Activated CD4-positive, CD25-positive, alpha-beta regulatory T cell treated with anti-CD3 and anti-CD28 coated beads, Interleukin-2, amount 50 U/mL, for 72 hours (primary cell): ENCODE results near the gene TSEN2.
"Not testable (repeated sequence)": the region's sequence is repeated elsewhere in the genome, so short reads cannot be mapped to it uniquely, and the experiment has no call there.

ENCODE experiments used
- DNase-seq: peaks from one replicate; pipeline ENCODE4 v3.0.0; 2021

TSEN2 gene

DNA sequence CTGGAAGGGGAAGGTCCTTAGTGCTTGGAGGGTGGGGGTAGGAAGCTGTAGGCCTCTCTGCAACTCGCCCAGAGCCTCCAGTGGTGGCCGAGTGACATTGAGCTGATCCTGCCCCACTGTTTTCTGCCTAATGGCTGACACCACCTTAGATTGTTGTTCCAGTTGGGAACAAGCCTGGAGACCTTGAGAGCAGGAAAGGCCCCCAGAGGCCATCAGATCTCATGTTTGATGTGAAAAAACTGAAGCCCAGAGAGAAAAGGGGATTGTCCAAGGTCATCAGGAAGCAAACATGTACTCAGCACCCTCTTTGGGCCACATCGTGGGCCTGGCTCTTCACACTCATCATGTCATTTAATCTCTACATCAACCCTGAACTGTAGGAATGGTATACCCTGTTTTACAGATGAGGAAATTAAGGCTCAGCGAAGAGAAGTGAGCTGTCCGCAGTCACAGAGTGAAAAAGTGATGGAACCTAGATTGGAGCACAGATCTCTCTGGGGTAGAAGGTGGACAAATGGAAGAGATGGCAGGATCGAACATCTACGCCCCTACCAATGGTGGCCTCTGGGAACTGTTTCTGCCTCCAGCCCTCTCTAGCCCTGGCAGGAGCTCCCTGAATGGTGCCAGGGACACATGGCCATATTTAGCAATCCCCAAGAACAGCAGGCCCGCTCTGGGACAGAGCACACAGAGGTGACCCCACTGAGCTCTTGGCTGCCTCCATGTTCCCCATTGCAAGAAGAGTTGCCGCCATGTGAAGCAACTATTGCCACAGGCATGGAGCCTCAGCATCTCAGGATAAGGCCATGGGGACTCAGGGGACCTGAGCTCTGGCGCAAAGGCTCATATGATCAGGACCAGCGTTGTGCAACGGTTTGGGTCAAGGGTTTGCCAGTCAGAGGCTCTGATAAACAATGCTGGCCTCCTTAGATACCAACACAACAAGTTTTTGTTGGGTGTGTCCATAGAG lies 31.6 kb upstream of the TSEN2 start:
- DNase-seq = no peak

DNA sequence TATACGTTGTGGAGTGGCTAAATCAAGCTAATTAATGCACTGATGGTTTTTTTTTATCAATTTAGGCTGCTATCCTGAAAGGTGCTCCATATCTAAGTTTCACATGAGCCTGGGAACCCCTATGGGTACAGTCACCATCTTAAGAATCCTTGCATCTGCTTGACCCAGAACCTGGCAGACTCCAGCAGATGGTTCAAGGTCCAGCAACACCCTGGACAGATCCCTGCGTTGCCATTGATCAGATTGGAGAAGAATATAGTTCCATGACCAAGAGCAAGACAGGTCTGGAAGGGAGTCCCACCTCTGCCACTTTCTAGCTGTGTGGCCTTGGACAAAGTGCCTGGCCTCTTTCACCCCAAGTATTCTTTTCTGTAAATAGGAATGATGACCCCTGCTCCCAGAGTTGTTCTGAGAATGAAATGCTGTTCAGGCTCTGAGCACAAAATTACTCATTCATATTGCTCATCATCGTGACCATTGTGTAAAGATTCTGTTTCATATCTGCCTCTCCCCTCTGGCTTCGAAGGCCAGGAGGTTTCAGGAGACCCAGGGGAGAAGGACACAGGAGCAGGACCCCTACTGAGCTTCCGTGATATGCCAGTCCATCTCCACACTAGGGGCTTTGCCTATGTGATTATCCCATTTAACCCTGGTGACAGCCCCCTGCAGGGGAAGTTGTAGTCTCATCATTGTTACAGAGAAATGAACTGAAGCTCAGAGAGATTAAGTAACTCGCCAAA lies 30.0 kb upstream of the TSEN2 start:
- DNase-seq = no peak

DNA sequence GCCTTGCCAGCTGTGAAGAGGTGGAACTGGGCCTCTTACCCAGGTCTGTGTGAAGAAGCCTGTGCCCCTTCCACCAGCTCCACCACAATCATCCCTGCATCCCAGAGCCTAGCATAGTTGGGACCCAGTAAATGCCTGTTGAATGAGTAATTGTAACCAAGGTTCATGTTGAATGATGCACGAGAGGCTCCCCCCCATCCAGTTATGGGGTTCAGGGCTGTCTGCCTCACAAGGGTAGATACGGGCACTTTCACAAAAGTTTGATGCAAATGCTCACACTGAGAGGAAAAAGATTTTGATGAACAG lies 29.5 kb upstream of the TSEN2 start:
- no peak for DNase-seq

DNA sequence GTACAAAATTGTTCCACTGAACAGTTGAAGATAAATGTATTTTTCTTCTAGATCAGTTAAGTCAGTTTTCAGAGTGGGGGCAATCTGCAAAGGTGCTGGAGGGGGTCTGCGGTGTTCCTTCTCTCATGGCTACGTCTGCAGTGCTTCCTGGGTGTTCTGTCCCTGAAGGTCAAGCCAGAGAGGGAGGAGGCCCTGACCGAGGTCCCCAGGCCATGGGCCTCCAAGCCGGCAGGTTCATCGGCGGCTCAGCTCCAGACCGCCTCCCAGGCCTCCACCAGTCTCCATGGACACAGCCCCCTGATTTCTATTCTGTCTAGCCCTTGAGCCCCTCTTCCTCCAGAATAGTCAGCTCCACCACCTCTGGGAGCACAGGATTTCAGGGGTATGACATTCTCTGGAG lies 28.5 kb upstream of the TSEN2 start:
- DNase-seq = no peak

DNA sequence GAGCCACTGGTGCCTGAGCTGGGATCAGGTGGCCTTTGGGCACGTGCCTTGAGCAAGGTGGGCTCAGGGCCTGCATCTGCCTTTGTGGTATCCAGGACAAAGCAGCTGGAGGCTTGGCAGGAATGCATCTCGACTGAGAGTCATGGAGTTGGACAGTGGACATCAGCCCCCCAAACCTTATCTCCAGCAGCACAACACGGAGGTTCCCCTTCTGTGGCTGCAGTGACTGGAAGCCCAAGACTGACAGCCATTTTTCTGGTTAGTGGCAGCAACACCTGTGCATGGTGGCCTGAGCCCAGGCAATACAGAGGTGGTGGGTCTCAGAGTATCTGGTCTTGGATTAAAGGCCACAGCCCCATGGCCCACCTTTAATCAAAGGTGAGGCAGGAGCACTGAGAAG lies 27.8 kb upstream of the TSEN2 start:
- no peak for DNase-seq

DNA sequence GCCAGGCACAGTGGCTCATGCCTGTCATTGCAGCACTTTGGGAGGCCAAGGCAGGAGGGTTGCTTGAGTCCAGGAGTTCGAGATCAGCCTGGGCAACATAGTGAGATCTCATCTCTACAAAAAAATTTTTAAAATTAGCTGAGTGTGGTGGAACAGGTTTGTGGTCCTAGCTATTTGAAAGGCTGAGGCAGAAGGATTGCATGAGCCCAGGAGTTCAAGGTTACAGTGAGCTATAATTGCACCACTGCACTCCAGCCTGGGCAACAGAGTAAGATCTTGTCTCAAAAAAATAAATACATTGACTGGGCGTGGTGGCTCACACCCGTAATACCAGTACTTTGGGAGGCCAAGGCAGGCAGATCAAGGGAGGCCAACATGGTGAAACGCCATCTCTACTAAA lies 26.9 kb upstream of the TSEN2 start:
- not testable (repeated sequence) for DNase-seq

DNA sequence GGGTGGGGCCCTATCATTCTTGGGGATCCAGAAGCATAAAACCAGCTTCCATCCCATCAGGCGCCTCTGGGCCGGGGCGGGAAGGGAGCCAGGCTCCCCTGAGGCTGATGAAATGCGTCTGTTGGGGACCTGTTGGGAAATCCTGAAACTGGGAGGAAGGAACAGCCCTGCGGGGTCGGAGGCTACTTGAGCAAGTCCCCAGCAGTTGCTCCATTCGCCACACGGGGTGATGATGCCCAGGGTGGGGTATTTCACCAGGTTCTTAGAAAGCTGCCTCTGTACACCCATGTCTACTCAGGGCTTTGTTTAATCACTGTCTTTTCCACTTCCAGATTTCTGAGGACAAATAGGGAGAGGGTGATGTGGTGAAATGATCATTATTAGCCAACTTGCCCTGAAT lies 25.4 kb upstream of the TSEN2 start:
- no peak for DNase-seq

DNA sequence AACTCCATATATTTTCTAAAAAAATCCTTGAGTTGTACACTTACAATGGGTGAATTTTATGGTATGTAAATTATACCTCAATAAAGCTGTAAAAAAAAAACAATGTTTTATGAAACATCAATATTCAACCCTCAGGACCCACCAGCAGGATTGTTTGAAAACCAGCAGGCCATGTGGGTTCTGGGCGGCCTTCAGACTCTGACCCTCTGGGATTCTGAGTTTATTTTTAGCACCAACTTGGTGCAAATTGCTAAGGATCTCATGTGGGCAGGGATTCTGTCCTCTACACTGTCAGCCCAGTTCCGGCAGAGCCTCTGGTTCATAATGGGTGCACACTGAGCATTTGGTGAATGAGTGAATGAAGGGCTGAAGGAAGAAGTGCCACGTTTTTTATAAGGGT lies 24.2 kb upstream of the TSEN2 start:
- DNase-seq = no peak

DNA sequence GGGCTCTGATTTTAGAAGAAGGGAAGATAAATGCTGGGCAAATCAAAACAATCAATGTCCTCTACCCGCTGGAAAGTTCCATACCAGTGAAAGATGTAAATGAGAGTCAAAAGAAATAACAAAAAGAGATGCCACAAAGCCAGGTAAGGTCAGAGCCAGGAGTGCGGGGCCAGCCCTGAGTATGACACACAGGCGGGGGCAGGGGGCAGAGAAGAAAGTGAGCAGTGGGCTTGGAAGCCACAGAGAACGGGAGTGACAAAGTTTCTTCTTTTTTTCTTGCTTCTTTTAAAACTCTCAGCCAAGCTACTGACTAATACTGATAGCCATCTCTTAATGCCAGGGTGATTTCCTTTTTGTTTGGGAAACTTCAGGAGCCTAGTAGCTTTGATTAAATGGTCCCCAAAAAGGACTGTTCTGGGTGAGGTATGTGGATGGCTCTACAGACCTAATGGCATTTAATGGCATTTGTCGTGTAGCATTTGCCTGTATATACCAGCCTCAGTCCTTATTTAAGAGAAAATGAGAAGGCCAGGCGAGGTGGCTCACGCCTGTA lies 23.1 kb upstream of the TSEN2 start:
- no peak for DNase-seq

DNA sequence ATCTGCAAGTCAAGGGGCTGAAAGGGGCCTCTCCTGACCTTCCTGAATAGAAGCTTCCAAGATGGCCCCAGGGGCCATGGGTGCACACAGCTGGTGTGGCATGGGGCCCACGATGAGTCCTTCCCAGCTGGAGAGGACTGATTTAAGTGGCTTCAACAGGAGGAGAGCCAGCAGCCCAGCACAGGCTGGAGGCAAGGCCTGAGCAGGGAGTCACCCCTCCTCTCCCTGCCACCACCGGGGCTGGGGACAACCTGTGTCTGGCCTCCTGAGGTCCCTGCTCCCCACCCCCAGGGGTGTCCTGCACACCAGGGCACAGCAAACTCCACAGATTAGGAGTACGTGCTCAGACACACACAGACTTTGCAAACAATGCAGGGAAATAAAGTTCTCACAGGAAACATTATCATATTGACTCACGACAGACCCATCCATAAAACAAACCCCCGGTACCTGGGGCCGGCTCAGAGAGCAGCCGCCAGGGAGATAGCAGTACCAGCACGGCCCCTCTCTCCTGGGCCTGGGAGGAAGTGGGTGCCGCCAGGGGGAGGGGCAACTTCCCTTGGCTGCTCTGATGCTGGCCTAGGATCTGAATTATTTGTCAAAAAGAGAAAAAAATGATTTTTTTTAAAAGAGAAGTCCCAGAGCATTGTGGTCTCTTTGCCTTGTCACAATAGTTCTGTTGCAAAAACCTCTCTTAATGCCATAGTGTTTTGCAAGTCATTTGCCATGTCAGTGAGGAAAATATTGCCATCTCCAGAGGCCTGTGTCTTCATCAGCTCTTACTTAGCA lies 21.9 kb upstream of the TSEN2 start:
- no peak for DNase-seq

DNA sequence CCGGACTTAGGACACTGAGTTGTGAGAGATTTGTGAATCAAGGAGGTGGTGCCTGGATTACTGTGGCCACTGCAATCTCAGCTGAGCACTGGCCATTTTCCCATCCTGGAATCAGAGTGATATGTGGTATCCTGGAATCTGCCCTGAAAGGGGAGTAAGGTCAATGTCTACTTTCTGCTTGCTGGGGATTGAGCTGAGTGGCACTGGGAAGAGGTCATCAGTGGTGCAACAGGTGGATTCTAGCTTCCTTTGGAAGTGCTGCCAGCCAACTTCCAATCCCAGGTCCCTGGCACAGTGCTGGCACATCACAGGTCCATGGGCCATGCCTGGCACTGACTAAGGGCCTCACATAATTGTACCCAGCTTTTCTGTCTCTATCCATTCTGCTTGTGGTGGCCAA lies 20.6 kb upstream of the TSEN2 start:
- no peak for DNase-seq

DNA sequence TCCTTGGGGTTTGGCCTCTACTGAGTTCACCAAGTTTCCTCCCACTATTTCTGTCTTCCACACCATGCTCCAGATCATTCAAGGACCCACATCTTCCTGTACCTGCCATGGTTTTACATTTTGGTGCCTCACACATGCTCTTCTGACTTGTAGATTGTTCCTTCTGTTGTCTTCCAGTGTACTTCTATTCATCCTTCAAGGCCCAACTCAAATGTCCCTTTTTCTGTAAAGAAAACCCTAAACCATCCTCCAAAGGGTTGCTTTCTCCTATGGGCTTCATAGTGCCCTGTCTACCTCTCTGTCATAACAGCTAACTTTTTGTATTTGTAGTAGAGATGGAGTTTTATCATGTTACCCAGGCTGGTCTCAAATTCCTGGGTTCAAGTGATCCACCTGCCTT lies 20.1 kb upstream of the TSEN2 start:
- no peak for DNase-seq

DNA sequence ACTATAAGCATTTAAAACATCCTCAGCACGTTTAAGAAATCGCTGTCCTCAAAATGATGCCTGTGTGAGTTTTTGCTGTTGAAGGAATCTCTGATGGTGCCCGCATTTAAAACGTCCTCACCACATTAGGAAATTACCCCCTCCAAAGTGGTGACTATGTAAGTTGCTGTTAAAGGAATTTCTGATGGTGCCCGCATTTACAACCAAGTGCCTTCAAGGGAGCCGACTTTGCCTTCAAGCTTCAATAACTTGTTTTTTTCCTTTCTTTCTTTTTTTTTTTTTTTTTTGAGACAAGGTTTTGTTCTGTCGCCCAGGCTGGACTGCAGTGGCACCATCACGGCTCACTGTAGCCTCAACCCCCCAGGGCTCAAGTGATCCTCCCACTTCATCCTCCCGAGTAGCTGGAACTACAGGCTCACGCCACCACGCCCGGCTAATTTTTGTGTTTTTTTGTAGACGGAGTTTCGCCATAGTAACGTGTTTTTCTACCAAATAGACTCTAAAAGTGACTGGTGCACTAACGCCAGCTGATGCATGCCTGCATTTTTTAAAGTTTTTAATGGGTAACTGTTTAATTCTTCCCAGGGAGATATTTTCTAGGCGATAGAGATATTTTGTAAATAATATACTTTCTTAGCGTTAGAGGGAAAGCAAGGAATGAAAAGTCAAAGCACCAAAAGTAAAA lies 19.0 kb upstream of the TSEN2 start:
- DNase-seq = no peak

DNA sequence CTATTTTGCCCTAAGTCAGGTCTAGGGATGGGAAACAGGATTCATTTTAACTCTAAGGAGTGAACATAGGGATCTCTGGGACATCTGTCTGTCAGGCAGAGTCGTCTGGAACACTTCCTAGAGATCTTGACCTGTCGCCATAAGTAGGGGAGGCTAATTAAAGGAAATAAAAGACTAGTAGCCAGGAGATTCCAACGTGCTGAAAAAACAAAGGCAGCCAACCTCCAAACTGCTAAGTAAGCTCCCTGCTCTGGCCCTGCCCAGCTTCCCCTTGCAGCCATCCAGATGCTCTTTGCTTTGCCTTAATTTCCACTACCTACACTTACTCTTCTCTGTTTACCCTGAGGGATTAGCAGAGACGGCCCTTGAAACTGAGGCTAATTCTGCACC lies 18.4 kb upstream of the TSEN2 start:
- DNase-seq = no peak

DNA sequence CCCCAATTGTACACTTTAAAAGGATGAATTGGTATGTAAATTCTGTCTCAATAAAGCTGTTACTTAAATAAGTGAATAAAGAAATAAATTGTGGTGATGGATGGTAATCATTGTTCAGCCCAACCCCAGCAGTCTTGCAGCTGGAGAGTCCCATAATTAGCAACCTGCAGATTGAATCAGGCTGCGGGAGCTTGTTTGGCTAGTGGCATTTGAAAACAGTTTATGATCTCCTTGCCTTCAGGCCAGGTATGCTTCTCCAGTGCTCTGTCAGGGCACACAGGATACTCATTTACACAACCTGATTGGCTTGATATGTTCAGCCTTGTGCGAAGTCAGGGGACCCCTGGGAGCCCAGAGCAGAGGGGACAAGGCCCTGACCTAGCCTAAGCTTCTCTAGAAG lies 16.5 kb upstream of the TSEN2 start:
- no peak for DNase-seq

DNA sequence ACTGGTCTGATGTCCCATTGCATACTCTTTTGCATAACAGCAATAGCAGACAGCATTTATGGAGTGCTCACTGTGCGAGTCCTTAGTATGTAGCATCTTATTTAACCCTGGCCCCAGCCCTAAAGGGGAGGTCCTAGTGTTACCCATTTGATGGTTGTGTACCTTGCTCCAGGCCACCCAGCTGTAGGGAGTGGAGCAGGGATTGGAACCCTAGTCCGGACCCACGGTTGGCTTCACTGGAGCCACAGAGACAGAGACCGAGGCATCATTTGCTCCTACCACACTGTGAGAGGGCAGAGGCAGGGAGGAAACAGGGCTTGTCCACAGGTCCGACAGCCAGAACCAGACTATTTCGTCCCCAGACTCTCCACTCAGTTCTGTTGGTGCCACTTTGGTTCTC lies 16.0 kb upstream of the TSEN2 start:
- no peak for DNase-seq

DNA sequence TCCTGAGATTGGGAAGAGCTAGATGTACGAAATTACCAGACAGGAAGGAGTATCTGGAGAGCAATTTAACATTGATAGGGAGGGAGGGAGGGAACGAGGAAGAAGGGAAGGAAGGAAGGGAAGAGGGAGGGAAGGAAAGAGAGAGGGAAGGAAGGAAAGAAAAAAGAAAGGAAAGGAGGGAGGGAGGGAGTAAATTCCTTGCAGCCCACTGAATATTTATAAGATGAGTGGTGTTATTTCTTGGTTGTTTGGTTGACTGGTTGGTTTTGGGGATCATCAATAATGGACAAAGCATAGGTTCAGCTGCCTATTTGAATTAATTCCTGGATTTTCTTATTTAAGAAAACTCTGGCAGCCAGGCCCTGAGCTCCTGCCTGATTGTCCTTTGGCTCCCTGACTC lies 15.5 kb upstream of the TSEN2 start:
- DNase-seq = no peak

DNA sequence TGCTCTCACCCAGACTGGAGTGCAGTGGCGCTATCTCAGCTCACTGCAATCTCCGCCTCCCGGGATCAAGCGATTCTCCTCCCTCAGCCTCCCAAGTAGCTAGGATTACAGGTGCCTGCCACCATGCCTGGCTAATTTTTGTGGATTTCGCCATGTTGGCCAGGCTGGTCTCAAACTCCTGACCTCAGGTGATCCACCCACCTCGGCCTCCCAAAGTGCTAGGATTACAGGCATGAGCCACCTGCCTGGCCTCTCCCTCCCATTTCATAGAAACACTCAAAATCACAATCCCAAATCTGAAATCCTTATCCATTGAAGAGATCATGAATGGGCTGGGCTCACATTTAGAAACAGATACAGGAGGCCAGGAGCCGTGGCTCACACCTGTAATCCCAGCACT lies 15.1 kb upstream of the TSEN2 start:
- not testable (repeated sequence) for DNase-seq

DNA sequence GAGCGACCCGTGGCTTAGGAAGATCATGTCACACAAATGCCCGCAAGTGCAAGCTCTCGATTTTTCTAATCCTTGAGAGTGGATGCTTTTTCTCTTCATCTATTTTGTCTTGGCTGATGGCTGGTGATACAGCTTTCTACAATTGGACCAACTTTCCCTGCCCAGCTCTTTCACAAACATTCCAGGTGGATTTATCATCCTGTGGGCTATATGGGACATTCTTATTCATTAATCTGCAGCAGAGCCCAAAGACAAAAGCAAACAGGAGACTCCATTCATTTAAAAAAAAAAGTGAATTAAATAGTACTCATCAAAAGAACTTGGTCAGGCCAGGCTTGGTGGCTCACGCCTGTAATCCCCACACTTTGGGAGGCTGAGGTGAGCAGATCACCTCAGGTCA lies 14.2 kb upstream of the TSEN2 start:
- DNase-seq = no peak

DNA sequence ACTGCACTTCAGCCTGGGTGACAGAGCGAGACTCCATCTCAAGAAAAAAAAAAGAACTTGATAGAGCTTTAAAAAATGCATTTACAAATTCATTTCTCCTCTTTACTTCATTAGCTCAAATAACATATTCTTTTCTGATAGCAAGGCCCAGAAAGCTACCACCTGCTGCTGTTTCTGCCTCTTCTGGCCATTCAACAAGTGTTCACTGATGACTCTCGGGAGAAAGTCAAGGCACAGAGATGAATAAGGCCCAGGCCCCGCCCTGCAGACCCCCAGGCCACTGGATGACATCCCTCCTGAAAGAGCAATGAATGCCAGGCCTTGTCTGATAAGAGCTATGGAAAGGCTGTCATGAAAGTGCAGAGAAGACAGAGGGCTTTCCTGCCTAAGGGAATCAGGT lies 13.6 kb upstream of the TSEN2 start:
- no peak for DNase-seq

DNA sequence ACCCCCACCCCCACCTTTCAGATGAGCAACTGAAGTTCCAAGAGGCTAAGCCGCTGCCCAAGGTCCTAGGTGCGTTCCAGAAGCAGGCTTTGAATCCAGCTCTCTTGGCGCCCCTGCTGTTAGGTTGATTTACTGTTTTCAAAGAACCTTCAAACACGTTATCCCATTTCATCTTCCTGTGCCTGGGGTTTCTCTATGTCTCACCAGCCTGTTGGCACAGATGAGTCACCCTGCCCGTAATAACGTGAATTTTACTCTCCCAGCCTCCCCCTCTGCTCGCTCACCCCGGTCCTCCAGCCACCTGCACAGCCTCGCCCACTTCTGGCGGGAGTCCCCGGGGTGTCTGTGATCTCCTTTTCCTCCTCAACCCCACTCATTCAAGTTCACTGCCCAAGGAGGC lies 13.0 kb upstream of the TSEN2 start:
- DNase-seq = peak; percentile 44

DNA sequence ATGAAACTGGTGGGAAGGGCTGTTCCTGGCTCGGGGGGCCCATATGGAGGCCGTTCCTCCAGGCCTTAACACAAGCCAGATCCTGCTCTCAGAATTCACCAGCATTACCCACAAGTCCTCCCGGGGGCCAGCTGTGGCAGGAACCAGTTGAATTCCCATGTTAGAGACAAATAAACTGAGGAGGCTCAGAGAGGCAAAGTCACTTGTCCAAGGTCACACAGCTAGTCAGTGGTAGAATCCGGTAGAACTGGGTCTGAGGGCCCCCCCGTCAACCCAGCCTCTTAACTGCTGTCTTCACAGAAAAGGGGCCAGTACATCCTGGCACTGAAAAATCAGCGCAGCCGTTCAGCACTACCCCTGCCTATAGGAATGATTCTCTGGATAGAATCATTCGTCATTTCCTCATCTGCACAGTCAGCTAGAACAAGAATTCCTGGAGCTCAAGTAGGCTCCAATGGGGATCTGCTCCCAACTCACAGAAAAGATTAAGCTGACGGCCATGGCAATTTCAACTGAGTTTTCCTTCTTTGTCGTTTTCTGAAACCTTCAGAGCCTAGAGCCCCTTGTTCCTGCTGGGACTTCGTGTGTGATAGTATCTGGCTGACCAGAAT lies 12.2 kb upstream of the TSEN2 start:
- DNase-seq = no peak
